Right atrium auricular region (tissue), 2 donors: ENCODE results near the gene ESPL1. TPM values are rescaled to one million over a fixed set of nuclear protein-coding genes. Genes with fewer than 3 reads are reported as not detected.

Source experiments
- DNase-seq: peaks from one replicate; pipeline ENCODE4 v3.0.0-alpha.2; 2019; ENCODE audit warnings: low spot score
- H3K27ac ChIP-seq, 2 donors: fragments of 200-600 bp; sonication (generic); 1 replicate in 1 of 2; 2 replicates in 1 of 2; pipeline ENCODE4 v1.5.1; 2016 to 2019
- H3K27me3 ChIP-seq, 2 donors: fragments of 200-600 bp; sonication (generic); one replicate each; pipeline versions ENCODE4 v1.5.1 to v1.6.0; 2017 to 2019
- H3K36me3 ChIP-seq: fragments of 200-600 bp; sonication (generic); one replicate; pipeline ENCODE4 v1.5.1; 2016
- H3K4me1 ChIP-seq, 2 donors: fragments of 200-600 bp; sonication (generic); one replicate each; pipeline versions ENCODE4 v1.5.1 to v1.6.0; 2017 to 2019
- H3K4me3 ChIP-seq, 2 donors: fragments of 200-600 bp; sonication (generic); 1 replicate in 1 of 2; 2 replicates in 1 of 2; pipeline ENCODE4 v1.5.1; 2017 to 2019; ENCODE audit warnings: mild to moderate bottlenecking in 1 of 2, moderate library complexity in 1 of 2
- H3K9me3 ChIP-seq, 2 donors: fragments of 200-600 bp; sonication (generic); one replicate each; pipeline ENCODE4 v1.5.1; 2019
- CTCF ChIP-seq, 2 donors: fragments of 200-600 bp; sonication (generic); IDR thresholded peaks; one replicate each; pipeline ENCODE4 v1.5.1; 2019; ENCODE audit warnings: antibody characterized with exemption in 2 of 2
- total RNA-seq, 2 donors: library from RNA; depleted of rRNA; stranded (reverse); fragments of >200 nt; gene quantifications; one replicate each; pipeline ENCODE4 v1.1.0, GENCODE V29; 2016

ESPL1 gene
- total RNA-seq, 2 donors from 2014 or later, result 0.12 to 0.59 TPM

- no peak overlapping the region for H3K4me3 ChIP-seq
- TF ChIP-seq CTCF (IDR thresholded peaks at IDR 0.05), result no peak
- H3K27ac ChIP-seq, result peak overlapping the region; percentile 75 to 79
- peaks cover 0 to 44% of the 10 kb centered on the region in 2 donors for H3K4me1 ChIP-seq
- no peaks in the 10 kb centered on the region for H3K27me3 ChIP-seq
- H3K36me3 ChIP-seq, result no peaks in the 10 kb centered on the region
- no peaks in the 10 kb centered on the region for H3K9me3 ChIP-seq
- DNase-seq, result no peak
Measured at GRCh38 chr12:53233671-53234121, 34.4 kb upstream of the ESPL1 start.

GRCh38 chr12:53234271-53234914 is 33.7 kb upstream of the ESPL1 start:
- no peaks in the 10 kb centered on the region for H3K9me3 ChIP-seq
- DNase-seq, result no peak
- no peak overlapping the region for H3K4me3 ChIP-seq
- H3K4me1 ChIP-seq, result peaks cover 0 to 44% of the 10 kb centered on the region in 2 donors
- H3K36me3 ChIP-seq, result no peaks in the 10 kb centered on the region
- H3K27ac ChIP-seq, result peak overlapping the region in 1 of 2 donors; percentile 79
- no peaks in the 10 kb centered on the region for H3K27me3 ChIP-seq
- TF ChIP-seq CTCF (IDR thresholded peaks at IDR 0.05), result no peak

GRCh38 chr12:53235164-53235563 is 32.9 kb upstream of the ESPL1 start:
- H3K9me3 ChIP-seq, result no peaks in the 10 kb centered on the region
- DNase-seq, result no peak
- H3K4me3 ChIP-seq, result no peak overlapping the region
- peaks cover 0 to 43% of the 10 kb centered on the region in 2 donors for H3K4me1 ChIP-seq
- H3K36me3 ChIP-seq, result no peaks in the 10 kb centered on the region
- H3K27ac ChIP-seq, result no peak overlapping the region
- TF ChIP-seq CTCF (IDR thresholded peaks at IDR 0.05), result no peak
- H3K27me3 ChIP-seq, result no peaks in the 10 kb centered on the region

GRCh38 chr12:53235742-53236442 is 32.2 kb upstream of the ESPL1 start:
- no peak overlapping the region for H3K27ac ChIP-seq
- no peak for DNase-seq
- H3K4me1 ChIP-seq, result peaks cover 0 to 35% of the 10 kb centered on the region in 2 donors
- no peaks in the 10 kb centered on the region for H3K9me3 ChIP-seq
- H3K4me3 ChIP-seq, result no peak overlapping the region
- no peaks in the 10 kb centered on the region for H3K27me3 ChIP-seq
- no peak for TF ChIP-seq CTCF (IDR thresholded peaks at IDR 0.05)
- H3K36me3 ChIP-seq, result no peaks in the 10 kb centered on the region

GRCh38 chr12:53236443-53237111 is 31.5 kb upstream of the ESPL1 start:
- Histone ChIP-seq H3K4me3 (no peak overlapping the region), H3K4me1 (peaks cover 0 to 28% of the 10 kb centered on the region in 2 donors), H3K9me3 (no peaks in the 10 kb centered on the region), H3K27me3 (no peaks in the 10 kb centered on the region), H3K36me3 (no peaks in the 10 kb centered on the region), H3K27ac (no peak overlapping the region)
- TF ChIP-seq CTCF (IDR thresholded peaks at IDR 0.05), result no peak
- no peak for DNase-seq
